Measurements from ENCODE around the gene AGBL3.
"Not testable (repeated sequence)": the region's sequence is repeated elsewhere in the genome, so short reads cannot be mapped to it uniquely, and the experiment has no call there.

The AGBL3 gene

DNA sequence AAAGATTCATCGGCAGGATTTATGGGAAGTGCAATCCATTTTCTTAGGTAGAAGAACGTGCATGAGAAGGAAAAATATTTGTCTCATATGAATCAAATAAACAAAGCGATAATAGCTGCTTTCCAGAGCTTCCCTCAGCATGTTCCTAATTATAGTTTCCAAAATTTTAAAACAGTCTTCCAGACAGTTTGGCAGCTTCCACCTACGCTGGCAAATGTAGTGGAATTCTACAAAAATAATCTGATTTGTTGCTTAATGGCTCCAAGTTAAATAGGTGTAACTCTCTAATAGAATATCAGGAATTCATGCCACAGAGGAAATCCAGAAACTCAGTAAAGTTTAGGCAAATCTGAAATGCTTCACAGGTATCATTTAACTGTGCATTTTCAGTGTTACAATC, 23.3 kb upstream of the AGBL3 start:
- DNase-seq (ENCODE audit: extremely low read depth, low read depth): no peak
- TF ChIP-seq, protein P1, sequence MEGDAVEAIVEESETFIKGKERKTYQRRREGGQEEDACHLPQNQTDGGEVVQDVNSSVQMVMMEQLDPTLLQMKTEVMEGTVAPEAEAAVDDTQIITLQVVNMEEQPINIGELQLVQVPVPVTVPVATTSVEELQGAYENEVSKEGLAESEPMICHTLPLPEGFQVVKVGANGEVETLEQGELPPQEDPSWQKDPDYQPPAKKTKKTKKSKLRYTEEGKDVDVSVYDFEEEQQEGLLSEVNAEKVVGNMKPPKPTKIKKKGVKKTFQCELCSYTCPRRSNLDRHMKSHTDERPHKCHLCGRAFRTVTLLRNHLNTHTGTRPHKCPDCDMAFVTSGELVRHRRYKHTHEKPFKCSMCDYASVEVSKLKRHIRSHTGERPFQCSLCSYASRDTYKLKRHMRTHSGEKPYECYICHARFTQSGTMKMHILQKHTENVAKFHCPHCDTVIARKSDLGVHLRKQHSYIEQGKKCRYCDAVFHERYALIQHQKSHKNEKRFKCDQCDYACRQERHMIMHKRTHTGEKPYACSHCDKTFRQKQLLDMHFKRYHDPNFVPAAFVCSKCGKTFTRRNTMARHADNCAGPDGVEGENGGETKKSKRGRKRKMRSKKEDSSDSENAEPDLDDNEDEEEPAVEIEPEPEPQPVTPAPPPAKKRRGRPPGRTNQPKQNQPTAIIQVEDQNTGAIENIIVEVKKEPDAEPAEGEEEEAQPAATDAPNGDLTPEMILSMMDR (IDR thresholded peaks at IDR 0.05; ENCODE audit: low read depth, low read length): no peak

DNA sequence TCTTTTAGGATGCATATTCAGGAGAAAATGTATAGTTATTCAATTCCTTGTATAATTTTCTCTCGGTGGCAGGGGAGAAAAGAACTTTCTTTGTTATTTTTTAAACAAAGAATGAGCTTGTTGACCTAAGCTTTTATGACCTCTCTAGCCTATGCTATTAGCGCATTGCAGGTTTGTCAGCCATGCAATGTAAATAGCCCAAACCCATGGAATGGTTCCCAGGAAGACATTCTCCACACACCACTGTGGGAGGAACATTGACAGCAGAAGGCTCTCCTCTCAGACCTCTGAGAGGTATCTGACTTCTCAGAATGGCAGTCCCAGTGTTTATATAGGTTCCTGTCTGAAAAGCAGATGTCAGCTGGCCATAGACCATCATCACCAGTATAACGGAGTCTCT, 19.6 kb upstream of the AGBL3 start:
- no peak for DNase-seq (ENCODE audit: extremely low read depth, low read depth)

DNA sequence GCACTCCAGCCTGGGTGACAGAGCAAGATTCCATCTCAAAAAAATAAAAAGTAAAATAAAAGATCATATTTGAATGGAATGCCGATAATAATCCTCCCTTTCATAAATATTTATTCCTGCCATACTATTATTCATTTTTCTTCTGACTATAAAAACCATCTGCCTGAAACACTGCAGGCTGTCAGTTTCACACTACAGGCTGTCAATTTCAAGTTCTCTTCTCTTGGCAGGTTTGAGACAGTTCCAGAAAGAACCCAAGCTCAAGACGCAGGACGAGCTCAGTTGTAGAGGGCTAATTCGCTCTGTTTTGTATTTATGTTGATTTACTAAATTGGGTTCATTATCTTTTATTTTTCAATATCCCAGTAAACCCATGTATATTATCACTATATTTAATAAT, 18.2 kb upstream of the AGBL3 start:
- TF ChIP-seq, protein P1 (IDR thresholded peaks at IDR 0.05; ENCODE audit: low read depth, low read length): no peak
- no peak for DNase-seq (ENCODE audit: extremely low read depth, low read depth)

More for the DNA sequence above, 19.6 kb upstream of the AGBL3 start:
- TF ChIP-seq, protein P1 (IDR thresholded peaks at IDR 0.05; ENCODE audit: low read depth, low read length): no peak

DNA sequence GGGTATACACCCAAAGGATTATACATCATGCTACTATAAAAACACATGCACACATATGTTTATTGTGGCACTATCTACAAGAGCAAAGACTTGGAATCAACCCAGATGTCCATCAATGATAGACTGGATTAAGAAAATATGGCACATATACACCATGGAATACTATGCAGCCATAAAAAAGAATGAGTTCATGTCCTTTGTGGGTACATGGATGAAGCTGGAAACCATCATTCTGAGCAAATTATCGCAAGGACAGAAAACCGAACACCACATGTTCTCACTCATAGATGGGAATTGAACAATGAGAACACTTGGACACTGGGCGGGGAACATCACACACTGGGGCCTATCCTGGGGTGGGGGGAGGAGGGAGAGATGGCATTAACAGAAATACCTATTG, 4.7 kb upstream of the AGBL3 start:
- DNase-seq (ENCODE audit: extremely low read depth, low read depth): not testable (repeated sequence)

DNA sequence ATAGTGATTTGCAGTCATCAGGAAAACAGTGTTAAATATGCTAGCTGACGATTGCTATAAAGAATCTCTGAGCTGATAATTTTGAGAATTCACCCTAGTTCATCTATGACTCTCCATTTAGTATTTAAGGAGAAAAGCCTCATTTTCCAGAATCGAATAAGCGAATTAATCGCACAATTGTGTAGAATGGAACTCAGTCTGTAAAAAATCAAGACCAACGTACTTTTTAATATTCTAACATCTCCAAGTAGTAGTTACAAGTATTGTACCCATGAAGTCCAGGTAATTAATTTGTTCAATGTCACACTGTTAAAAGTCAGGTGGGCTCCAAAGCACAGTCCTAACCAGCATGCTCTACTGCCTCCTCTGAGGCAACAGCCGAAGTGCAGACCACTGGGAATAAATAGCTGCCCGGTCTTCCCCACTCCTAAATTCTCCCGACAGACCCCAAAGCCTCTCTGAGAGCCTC, 380 bp upstream of the AGBL3 start:
- no peak for DNase-seq (ENCODE audit: extremely low read depth, low read depth)
- TF ChIP-seq, protein P1 (IDR thresholded peaks at IDR 0.05; ENCODE audit: low read depth, low read length): no peak

DNA sequence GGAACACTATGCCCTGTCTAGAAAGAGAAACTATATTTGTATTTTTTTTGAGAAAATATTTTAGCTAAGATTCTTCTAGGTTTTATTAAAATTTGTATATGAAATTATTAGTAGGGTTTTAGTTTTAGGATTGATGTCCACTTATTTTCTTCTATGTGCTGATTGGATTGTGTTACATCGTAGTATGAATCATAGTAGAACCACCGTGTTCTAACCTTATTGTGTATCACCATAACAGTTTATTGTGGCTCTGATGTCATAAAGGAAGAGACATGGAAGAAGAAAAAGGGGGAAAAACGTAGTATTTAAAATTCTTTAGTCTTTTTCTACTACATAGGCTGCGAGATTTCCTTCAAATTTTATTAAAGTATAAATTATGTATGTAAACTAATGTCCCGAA, 1.9 kb downstream of the AGBL3 start:
- DNase-seq (ENCODE audit: extremely low read depth, low read depth): no peak
- TF ChIP-seq, protein P1 (IDR thresholded peaks at IDR 0.05; ENCODE audit: low read depth, low read length): no peak

DNA sequence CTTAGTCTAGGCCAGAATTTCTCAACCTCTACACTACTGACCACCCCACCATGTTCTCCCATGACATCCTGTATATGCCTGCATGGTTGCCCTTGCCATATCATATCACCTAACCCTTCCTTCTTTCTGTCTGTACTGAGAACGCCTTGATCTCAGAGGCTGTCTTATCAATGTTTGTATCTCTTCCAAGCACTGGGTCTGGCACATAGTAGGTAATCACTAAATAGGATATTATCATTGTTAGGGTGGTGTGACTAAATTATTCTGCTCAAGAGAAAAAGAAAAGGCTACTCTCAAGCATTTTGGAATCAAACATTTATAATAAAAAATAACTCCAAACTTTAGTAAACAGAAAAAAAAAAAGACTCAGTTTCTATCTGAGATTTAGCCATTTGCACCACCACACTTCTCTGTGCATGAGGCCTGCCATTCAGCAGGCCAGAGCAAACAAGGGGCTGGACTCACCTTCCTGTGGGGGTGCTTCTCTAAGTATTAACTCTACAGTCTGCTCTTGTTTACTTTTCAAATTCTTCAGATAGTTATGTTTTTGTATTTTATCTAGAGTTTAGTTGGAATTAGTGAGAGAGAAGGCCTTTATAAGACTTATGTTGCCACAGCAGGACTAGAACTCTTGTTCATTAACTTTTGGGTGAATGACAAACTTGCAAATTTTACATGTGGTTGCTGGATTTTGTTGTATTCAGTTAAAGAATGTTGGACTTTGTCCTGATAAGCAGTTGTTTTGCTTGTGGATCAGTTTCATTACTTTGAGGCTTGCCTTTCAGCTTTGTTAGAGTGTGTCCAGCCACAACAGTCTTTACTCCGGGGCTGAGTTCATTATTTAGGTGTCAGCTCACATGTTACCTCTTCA, 5.4 kb downstream of the AGBL3 start:
- DNase-seq (ENCODE audit: extremely low read depth, low read depth): no peak
- TF ChIP-seq, protein P1 (IDR thresholded peaks at IDR 0.05; ENCODE audit: low read depth, low read length): no peak
